ENCODE measurements around the gene COPB2. TPM values are rescaled to one million over a fixed set of nuclear protein-coding genes. Genes with fewer than 3 reads are reported as not detected.

Gene COPB2
- total RNA-seq, 6 donors from 2014 or later = 49.2 to 121 (median 102) TPM

- WGBS, 2 donors = 64 to 69% methylated on average over 4 to 5 of the region's 5 CpGs
- TF ChIP-seq POLR2AphosphoS5 (IDR thresholded peaks at IDR 0.05) (no peak), EP300 (IDR thresholded peaks at IDR 0.05) (no peak), POLR2A (IDR thresholded peaks at IDR 0.05) (no peak), CTCF (IDR thresholded peaks at IDR 0.05) (no peak)
- DNase-seq (no peak), ATAC-seq (ENCODE audit: low FRiP score in 2 of 2) (no peak)
- no peaks in the 10 kb centered on the region for H3K36me3 ChIP-seq
- H3K27me3 ChIP-seq = no peaks in the 10 kb centered on the region
- no peak overlapping the region for H3K4me3 ChIP-seq
- H3K9me3 ChIP-seq = no peaks in the 10 kb centered on the region
- no peaks in the 10 kb centered on the region for H3K4me1 ChIP-seq
- no peak overlapping the region for H3K27ac ChIP-seq
Measured at GRCh38 chr3:139322346-139322745, 67.1 kb downstream of the COPB2 start.

GRCh38 chr3:139320551-139321309, 68.7 kb downstream of the COPB2 start:
- Histone ChIP-seq H3K4me3 (no peak overlapping the region), H3K4me1 (no peaks in the 10 kb centered on the region), H3K9me3 (no peaks in the 10 kb centered on the region), H3K36me3 (no peaks in the 10 kb centered on the region), H3K27ac (no peak overlapping the region), H3K27me3 (no peaks in the 10 kb centered on the region)
- TF ChIP-seq EP300 (IDR thresholded peaks at IDR 0.05) (no peak), POLR2AphosphoS5 (IDR thresholded peaks at IDR 0.05) (no peak)
- no peak for ATAC-seq (ENCODE audit: low FRiP score in 2 of 2)
- DNase-seq = no peak
- 70 to 76% methylated on average over 7 to 8 of the region's 8 CpGs for WGBS, 2 donors

- no peak for TF ChIP-seq CTCF (IDR thresholded peaks at IDR 0.05)
- no peak for TF ChIP-seq EP300 (IDR thresholded peaks at IDR 0.05)
- TF ChIP-seq POLR2AphosphoS5 (IDR thresholded peaks at IDR 0.05) = no peak
- TF ChIP-seq POLR2A (IDR thresholded peaks at IDR 0.05) = no peak
- no peak for ATAC-seq (ENCODE audit: low FRiP score in 2 of 2)
- no peaks in the 10 kb centered on the region for H3K27me3 ChIP-seq
- no peaks in the 10 kb centered on the region for H3K4me1 ChIP-seq
- no peaks in the 10 kb centered on the region for H3K9me3 ChIP-seq
- DNase-seq = no peak
- no peaks in the 10 kb centered on the region for H3K36me3 ChIP-seq
- no peak overlapping the region for H3K27ac ChIP-seq
- H3K4me3 ChIP-seq = no peak overlapping the region
- WGBS, 2 donors = 58 to 59% methylated on average over 9 to 10 of the region's 10 CpGs
Measured at GRCh38 chr3:139319428-139320402, 69.7 kb downstream of the COPB2 start.

GRCh38 chr3:139318826-139319225, 70.6 kb downstream of the COPB2 start:
- no peaks in the 10 kb centered on the region for H3K27me3 ChIP-seq
- TF ChIP-seq EP300 (IDR thresholded peaks at IDR 0.05) (no peak), POLR2A (IDR thresholded peaks at IDR 0.05) (no peak), POLR2AphosphoS5 (IDR thresholded peaks at IDR 0.05) (no peak), CTCF (IDR thresholded peaks at IDR 0.05) (no peak)
- H3K9me3 ChIP-seq = no peaks in the 10 kb centered on the region
- H3K36me3 ChIP-seq = no peaks in the 10 kb centered on the region
- DNase-seq = no peak
- 76 to 79% methylated on average over 6 of the region's 6 CpGs for WGBS, 2 donors
- ATAC-seq (ENCODE audit: low FRiP score in 2 of 2) = no peak
- H3K27ac ChIP-seq = no peak overlapping the region
- H3K4me1 ChIP-seq = no peaks in the 10 kb centered on the region
- H3K4me3 ChIP-seq = no peak overlapping the region

GRCh38 chr3:139318431-139318816, 71.0 kb downstream of the COPB2 start:
- Histone ChIP-seq H3K9me3 (no peaks in the 10 kb centered on the region), H3K27ac (no peak overlapping the region), H3K4me1 (no peaks in the 10 kb centered on the region), H3K36me3 (no peaks in the 10 kb centered on the region), H3K4me3 (no peak overlapping the region), H3K27me3 (no peaks in the 10 kb centered on the region)
- 36 to 37% methylated on average over 3 of the region's 3 CpGs for WGBS, 2 donors
- TF ChIP-seq POLR2A (IDR thresholded peaks at IDR 0.05) = no peak
- no peak for TF ChIP-seq EP300 (IDR thresholded peaks at IDR 0.05)
- no peak for TF ChIP-seq POLR2AphosphoS5 (IDR thresholded peaks at IDR 0.05)
- no peak for TF ChIP-seq CTCF (IDR thresholded peaks at IDR 0.05)
- no peak for DNase-seq
- ATAC-seq (ENCODE audit: low FRiP score in 2 of 2) = no peak
